Naive thymus-derived CD4-positive, alpha-beta T cell (primary cell): ENCODE results near the gene ATOH8. TPM values are rescaled to one million over a fixed set of nuclear protein-coding genes. Genes with fewer than 3 reads are reported as not detected.

Experiments used
- ATAC-seq: fragments of 150-1000 bp; cut with Tn5 transposase; 2 replicates; pipeline ENCODE4 v1.10.0; 2021; ENCODE audit warnings: mild to moderate bottlenecking, moderate library complexity
- CTCF ChIA-PET: fragments of 350-600 bp; sonication (Branson Sonifier 250); formaldehyde crosslinking; loops from one replicate; lab custom pipeline; 2021; ENCODE audit warnings: antibody characterized with exemption; lab: Charles Lee
- POLR2A ChIA-PET: fragments of 350-600 bp; sonication (Branson Sonifier 250); formaldehyde crosslinking; loops from one replicate; lab custom pipeline; 2021; ENCODE audit warnings: antibody characterized with exemption, inconsistent platforms; lab: Charles Lee
- DNase-seq, 9 donors: peaks; one replicate each; pipeline versions ENCODE4 v3.0.0 to v3.0.0-alpha.2; 2020 to 2022; ENCODE audit warnings: mixed read lengths in 1 of 9
- H3K27ac ChIP-seq: one replicate; pipeline ENCODE4 v1.7.0; 2013; ENCODE audit warnings: mild to moderate bottlenecking, low read depth, low read length, moderate library complexity
- H3K27me3 ChIP-seq, 2 donors: one replicate each; pipeline ENCODE4 v1.7.0; 2013; ENCODE audit warnings: low read length in 2 of 2, mild to moderate bottlenecking in 2 of 2, moderate library complexity in 2 of 2; ENCODE audit not compliant: control insufficient read depth in 2 of 2, insufficient read depth in 2 of 2
- H3K36me3 ChIP-seq, 3 experiments: 1 replicate in 2 of 3; 2 replicates in 1 of 3; pipeline ENCODE4 v1.7.0; 2013; ENCODE audit warnings: low read length in 3 of 3, mild to moderate bottlenecking in 3 of 3, moderate library complexity in 1 of 3; ENCODE audit not compliant: insufficient read depth in 3 of 3, control insufficient read depth in 2 of 3
- H3K4me1 ChIP-seq, 2 donors: one replicate each; pipeline ENCODE4 v1.7.0; 2013; ENCODE audit warnings: low read length in 2 of 2, mild to moderate bottlenecking in 2 of 2, moderate library complexity in 1 of 2; ENCODE audit not compliant: control insufficient read depth in 2 of 2, insufficient read depth in 2 of 2
- H3K4me3 ChIP-seq: 2 replicates; pipeline ENCODE4 v1.7.0; 2013; ENCODE audit warnings: mild to moderate bottlenecking, low read length
- H3K9me3 ChIP-seq, 3 experiments: 1 replicate in 2 of 3; 2 replicates in 1 of 3; pipeline ENCODE4 v1.7.0; 2013; ENCODE audit warnings: low read length in 3 of 3; ENCODE audit not compliant: control insufficient read depth in 2 of 3
- H3K27ac Mint-ChIP-seq, 9 donors: one replicate each; pipeline ENCODE4 v1.8.0; 2020 to 2022; ENCODE audit warnings: mixed read lengths in 9 of 9, mild to moderate bottlenecking in 8 of 9, moderate library complexity in 5 of 9, inconsistent platforms in 2 of 9
- H3K27me3 Mint-ChIP-seq, 5 donors: one replicate each; pipeline ENCODE4 v1.8.0; 2021 to 2022; ENCODE audit warnings: mixed read lengths in 5 of 5, mild to moderate bottlenecking in 1 of 5
- H3K36me3 Mint-ChIP-seq, 5 donors: one replicate each; pipeline ENCODE4 v1.8.0; 2020 to 2022; ENCODE audit warnings: mixed read lengths in 5 of 5, mild to moderate bottlenecking in 3 of 5, inconsistent platforms in 1 of 5
- H3K4me1 Mint-ChIP-seq, 7 donors: one replicate each; pipeline ENCODE4 v1.8.0; 2020 to 2022; ENCODE audit warnings: mixed read lengths in 7 of 7, mild to moderate bottlenecking in 3 of 7, inconsistent platforms in 1 of 7
- H3K4me3 Mint-ChIP-seq, 10 donors: one replicate each; pipeline ENCODE4 v1.8.0; 2020 to 2022; ENCODE audit warnings: mild to moderate bottlenecking in 10 of 10, mixed read lengths in 10 of 10, moderate library complexity in 6 of 10, inconsistent platforms in 2 of 10
- H3K9me3 Mint-ChIP-seq, 11 donors: one replicate each; pipeline ENCODE4 v1.8.0; 2020 to 2022; ENCODE audit warnings: mixed read lengths in 11 of 11, mild to moderate bottlenecking in 4 of 11, inconsistent platforms in 1 of 11, moderate library complexity in 1 of 11
- intact Hi-C, 2 donors: fragments of 100-400 bp; cut with micrococcal nuclease; formaldehyde crosslinking; loops; one replicate each; pipeline ENCODE4 v1.15.1; 2023
- polyA plus RNA-seq, 2 donors: library from polyadenylated mRNA; unstranded; fragments of 300-500 nt; fragmentation: Illumina TruSeq; gene quantifications; one replicate each; pipeline ENCODE4 v1.2.3, GENCODE V29; 2021
- total RNA-seq, 6 experiments: library from RNA in 5 of 6; stranded (reverse) in 5 of 6; gene quantifications; 1 replicate in 5 of 6; 2 replicates in 1 of 6; pipeline ENCODE4 v1.2.3 and lab custom pipeline; 2021 to 2026

The ATOH8 gene
- total and polyA plus RNA-seq, 7 experiments from 2014 or later, result 0.42 to 0.73 TPM; not detected in 5

- H3K4me3 ChIP-seq, result no peak overlapping the region
- no peaks in the 10 kb centered on the region for H3K9me3 Mint-ChIP-seq
- H3K36me3 ChIP-seq, result no peaks in the 10 kb centered on the region
- peaks cover 0 to 8% of the 10 kb centered on the region in 2 donors for H3K4me1 ChIP-seq
- ChIA-PET POLR2A (no interaction called here), CTCF (no interaction called here)
- H3K9me3 ChIP-seq, result no peaks in the 10 kb centered on the region
- H3K27ac ChIP-seq, result no peak overlapping the region
- ATAC-seq, result no peak
- no peak overlapping the region for H3K27ac Mint-ChIP-seq
- H3K36me3 Mint-ChIP-seq, result no peaks in the 10 kb centered on the region
- H3K4me1 Mint-ChIP-seq, result peaks cover 0 to 9% (median 0%) of the 10 kb centered on the region in 7 donors
- H3K4me3 Mint-ChIP-seq, result no peak overlapping the region
- no peaks in the 10 kb centered on the region for H3K27me3 ChIP-seq
- intact Hi-C loops, result no loop called here
- peaks cover 0 to 43% (median 14%) of the 10 kb centered on the region in 5 donors for H3K27me3 Mint-ChIP-seq
- DNase-seq, result no peak
These were observed 20.4 kb upstream of the ATOH8 start for GRCh38 chr2:85733121-85733960.

GRCh38 chr2:85734015-85734414, 19.8 kb upstream of the ATOH8 start:
- Mint-ChIP-seq H3K9me3 (peaks cover 0 to 1% (median 0%) of the 10 kb centered on the region in 11 donors), H3K36me3 (no peaks in the 10 kb centered on the region), H3K27ac (no peak overlapping the region), H3K4me1 (peaks cover 0 to 7% (median 0%) of the 10 kb centered on the region in 7 donors), H3K27me3 (peaks cover 0 to 39% (median 12%) of the 10 kb centered on the region in 5 donors), H3K4me3 (no peak overlapping the region)
- no peak for ATAC-seq
- no peak for DNase-seq
- H3K4me3 ChIP-seq, result no peak overlapping the region
- POLR2A ChIA-PET, result no interaction called here
- CTCF ChIA-PET, result no interaction called here
- no peaks in the 10 kb centered on the region for H3K9me3 ChIP-seq
- intact Hi-C loops, result no loop called here
- H3K27me3 ChIP-seq, result no peaks in the 10 kb centered on the region
- H3K4me1 ChIP-seq, result peaks cover 0 to 3% of the 10 kb centered on the region in 2 donors
- no peaks in the 10 kb centered on the region for H3K36me3 ChIP-seq
- H3K27ac ChIP-seq, result no peak overlapping the region

- CTCF ChIA-PET, result interaction anchor here (0.5 kb wide), 1 partner anchor 212 kb away, joined by 3 read pairs; no protein-coding TSS in a partner anchor
- peaks cover 0 to 1% (median 0%) of the 10 kb centered on the region in 11 donors for H3K9me3 Mint-ChIP-seq
- intact Hi-C loops, result no loop called here
- H3K4me1 Mint-ChIP-seq, result no peaks in the 10 kb centered on the region
- POLR2A ChIA-PET, result no interaction called here
- H3K4me3 ChIP-seq, result no peak overlapping the region
- H3K9me3 ChIP-seq, result no peaks in the 10 kb centered on the region
- H3K27me3 Mint-ChIP-seq, result peaks cover 0 to 42% (median 10%) of the 10 kb centered on the region in 5 donors
- no peaks in the 10 kb centered on the region for H3K4me1 ChIP-seq
- ATAC-seq (no peak), DNase-seq (no peak)
- H3K4me3 Mint-ChIP-seq, result no peak overlapping the region
- H3K36me3 Mint-ChIP-seq, result no peaks in the 10 kb centered on the region
- H3K36me3 ChIP-seq, result no peaks in the 10 kb centered on the region
- H3K27ac ChIP-seq, result no peak overlapping the region
- no peaks in the 10 kb centered on the region for H3K27me3 ChIP-seq
- no peak overlapping the region for H3K27ac Mint-ChIP-seq
These were observed 18.7 kb upstream of the ATOH8 start for GRCh38 chr2:85734942-85735608.

- Histone ChIP-seq H3K4me3 (no peak overlapping the region), H3K27ac (no peak overlapping the region), H3K4me1 (no peaks in the 10 kb centered on the region), H3K36me3 (no peaks in the 10 kb centered on the region), H3K27me3 (no peaks in the 10 kb centered on the region), H3K9me3 (no peaks in the 10 kb centered on the region)
- Mint-ChIP-seq H3K4me3 (no peak overlapping the region), H3K27me3 (peaks cover 0 to 45% (median 11%) of the 10 kb centered on the region in 5 donors), H3K4me1 (no peaks in the 10 kb centered on the region), H3K27ac (no peak overlapping the region), H3K36me3 (no peaks in the 10 kb centered on the region), H3K9me3 (peaks cover 0 to 1% (median 0%) of the 10 kb centered on the region in 11 donors)
- ChIA-PET POLR2A (no interaction called here), CTCF (interaction anchor here (0.5 kb wide), 1 partner anchor 211 kb away, joined by 3 read pairs; no protein-coding TSS in a partner anchor)
- DNase-seq (no peak), ATAC-seq (no peak)
- intact Hi-C loops, result no loop called here
These were observed 18.1 kb upstream of the ATOH8 start for GRCh38 chr2:85735691-85736090.

GRCh38 chr2:85736456-85737355, 17.1 kb upstream of the ATOH8 start:
- H3K27me3 Mint-ChIP-seq, result peaks cover 2 to 52% (median 15%) of the 10 kb centered on the region in 5 donors

GRCh38 chr2:85737481-85737880, 16.3 kb upstream of the ATOH8 start:
- intact Hi-C loops, result no loop called here
- no peaks in the 10 kb centered on the region for H3K4me1 ChIP-seq
- H3K9me3 Mint-ChIP-seq, result peaks cover 0 to 1% (median 0%) of the 10 kb centered on the region in 11 donors
- no peaks in the 10 kb centered on the region for H3K9me3 ChIP-seq
- H3K4me3 ChIP-seq, result no peak overlapping the region
- no peak overlapping the region for H3K27ac ChIP-seq
- no peaks in the 10 kb centered on the region for H3K36me3 Mint-ChIP-seq
- H3K4me1 Mint-ChIP-seq, result no peaks in the 10 kb centered on the region
- no peaks in the 10 kb centered on the region for H3K36me3 ChIP-seq
- H3K4me3 Mint-ChIP-seq, result no peak overlapping the region
- ChIA-PET CTCF (interaction anchor here (0.9 to 1.0 kb wide), 2 partner anchors 12 to 30 kb away, joined by 3 to 4 read pairs; no protein-coding TSS in a partner anchor), POLR2A (no interaction called here)
- DNase-seq, result no peak
- no peak overlapping the region for H3K27ac Mint-ChIP-seq
- ATAC-seq, result no peak
- peaks cover 10 to 60% (median 18%) of the 10 kb centered on the region in 5 donors for H3K27me3 Mint-ChIP-seq
- H3K27me3 ChIP-seq, result no peaks in the 10 kb centered on the region

More at GRCh38 chr2:85736456-85737355, 17.1 kb upstream of the ATOH8 start:
- intact Hi-C loops, result no loop called here
- H3K9me3 ChIP-seq, result no peaks in the 10 kb centered on the region
- no peak overlapping the region for H3K27ac ChIP-seq
- no peak overlapping the region for H3K4me3 ChIP-seq
- POLR2A ChIA-PET, result no interaction called here
- ATAC-seq (no peak), DNase-seq (no peak)
- CTCF ChIA-PET, result interaction anchor here (0.9 to 1.0 kb wide), 3 partner anchors 12 to 29 kb away, joined by 3 to 4 read pairs (median 3); no protein-coding TSS in a partner anchor
- H3K4me1 ChIP-seq, result no peaks in the 10 kb centered on the region
- Mint-ChIP-seq H3K9me3 (peaks cover 0 to 1% (median 0%) of the 10 kb centered on the region in 11 donors), H3K36me3 (no peaks in the 10 kb centered on the region), H3K4me1 (no peaks in the 10 kb centered on the region), H3K4me3 (no peak overlapping the region), H3K27ac (no peak overlapping the region)
- H3K27me3 ChIP-seq, result no peaks in the 10 kb centered on the region
- H3K36me3 ChIP-seq, result no peaks in the 10 kb centered on the region
